ENCODE results near the gene ESAM.
A peak's percentile ranks its signal among the peaks of the same experiment; 100 is the strongest.

ESAM gene, protein sequence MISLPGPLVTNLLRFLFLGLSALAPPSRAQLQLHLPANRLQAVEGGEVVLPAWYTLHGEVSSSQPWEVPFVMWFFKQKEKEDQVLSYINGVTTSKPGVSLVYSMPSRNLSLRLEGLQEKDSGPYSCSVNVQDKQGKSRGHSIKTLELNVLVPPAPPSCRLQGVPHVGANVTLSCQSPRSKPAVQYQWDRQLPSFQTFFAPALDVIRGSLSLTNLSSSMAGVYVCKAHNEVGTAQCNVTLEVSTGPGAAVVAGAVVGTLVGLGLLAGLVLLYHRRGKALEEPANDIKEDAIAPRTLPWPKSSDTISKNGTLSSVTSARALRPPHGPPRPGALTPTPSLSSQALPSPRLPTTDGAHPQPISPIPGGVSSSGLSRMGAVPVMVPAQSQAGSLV

DNA sequence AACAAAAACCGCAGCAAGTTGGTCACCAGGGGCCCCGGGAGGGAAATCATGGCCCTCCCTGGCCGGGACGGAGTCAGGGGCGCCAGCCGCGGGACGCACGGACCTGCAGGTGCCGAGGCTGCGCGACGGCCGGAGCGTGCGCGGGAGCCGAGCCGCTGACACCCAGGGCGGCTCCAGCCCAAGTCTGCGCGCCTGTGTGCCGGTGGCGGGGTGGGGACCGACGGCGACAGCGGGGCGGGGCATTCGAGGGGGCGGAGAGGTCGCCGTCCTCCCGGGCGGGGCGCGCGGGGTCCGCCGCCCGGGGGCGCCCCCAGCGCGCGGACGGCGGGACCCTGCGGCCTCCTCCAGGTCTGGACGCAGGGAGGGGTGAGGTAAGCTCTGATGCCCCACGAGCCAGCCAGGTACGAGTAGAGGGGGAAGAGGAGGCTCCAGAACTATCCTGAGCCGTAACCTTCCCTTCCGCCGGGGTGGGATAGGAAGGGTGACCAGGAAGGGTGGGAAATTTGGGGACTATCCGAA lies at the start of gene ESAM:
ESAM (minus strand) TSS at position 186 of the 519 bp plus-strand sequence; CDS start at position 50, 136 bp downstream.
- DNase-seq = peak in 1 of 2 experiments; percentile 56

DNA sequence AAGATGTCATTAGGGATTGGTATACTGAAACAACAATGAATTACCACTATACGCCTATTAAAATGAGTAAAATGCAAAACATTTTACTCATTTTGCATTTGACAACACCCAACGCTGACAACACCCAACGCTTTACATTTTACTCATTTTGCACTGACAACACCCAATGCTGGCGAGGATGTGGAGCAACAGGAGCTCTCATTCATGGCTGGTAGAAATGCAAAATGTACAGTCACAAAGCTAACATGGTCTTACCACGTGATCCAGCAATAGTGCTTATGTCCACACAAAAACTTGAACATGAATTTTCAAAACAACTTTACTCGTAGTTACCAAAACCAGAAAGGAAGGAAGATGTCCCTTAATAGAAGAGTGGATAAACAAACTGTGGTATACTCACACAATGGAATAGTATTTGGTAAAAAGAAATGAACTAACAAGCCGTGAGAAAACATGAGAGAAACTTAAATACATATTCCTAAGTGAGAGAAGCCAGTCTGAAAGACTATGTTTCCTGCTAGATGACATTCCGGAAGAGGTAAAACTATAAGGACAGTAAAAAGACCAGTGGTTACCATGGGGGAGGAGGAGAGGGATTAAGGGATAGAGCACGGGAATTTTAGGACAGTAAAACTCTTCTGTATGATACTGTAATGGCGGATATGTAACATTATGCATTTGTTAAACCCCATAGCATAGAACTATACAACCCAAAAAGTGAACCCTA lies 49.5 kb upstream of the ESAM start:
- no peak for DNase-seq

DNA sequence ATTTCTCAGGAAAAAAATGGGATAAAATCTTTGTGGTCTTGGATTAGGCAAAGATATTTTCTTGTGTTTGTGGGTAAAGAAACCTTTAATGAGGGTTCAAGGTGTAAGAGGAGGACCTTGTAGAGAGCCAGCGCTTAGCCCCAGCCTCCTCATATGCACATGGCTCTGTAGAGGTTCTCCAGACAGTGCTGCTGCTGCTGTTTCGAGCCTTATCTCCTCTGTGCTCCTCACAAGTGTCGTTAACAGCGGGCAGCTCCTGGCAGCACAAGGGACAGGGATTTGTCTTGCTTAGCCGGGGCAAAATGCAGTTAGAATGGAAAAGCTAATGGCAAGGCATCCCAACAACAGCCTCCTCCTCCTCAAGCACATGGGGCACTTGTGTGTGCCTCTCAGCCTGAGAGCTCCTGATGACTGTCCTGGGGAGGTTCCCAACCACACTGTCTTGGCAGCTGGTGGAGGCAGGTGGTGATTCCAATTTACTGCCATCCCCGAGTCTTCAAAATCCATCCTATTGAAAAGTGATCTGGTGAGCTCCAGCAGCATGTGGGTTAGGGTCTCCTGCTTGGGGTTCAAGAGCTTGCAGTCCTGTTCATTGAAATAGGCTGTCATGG lies 45.7 kb upstream of the ESAM start:
- no peak for DNase-seq

DNA sequence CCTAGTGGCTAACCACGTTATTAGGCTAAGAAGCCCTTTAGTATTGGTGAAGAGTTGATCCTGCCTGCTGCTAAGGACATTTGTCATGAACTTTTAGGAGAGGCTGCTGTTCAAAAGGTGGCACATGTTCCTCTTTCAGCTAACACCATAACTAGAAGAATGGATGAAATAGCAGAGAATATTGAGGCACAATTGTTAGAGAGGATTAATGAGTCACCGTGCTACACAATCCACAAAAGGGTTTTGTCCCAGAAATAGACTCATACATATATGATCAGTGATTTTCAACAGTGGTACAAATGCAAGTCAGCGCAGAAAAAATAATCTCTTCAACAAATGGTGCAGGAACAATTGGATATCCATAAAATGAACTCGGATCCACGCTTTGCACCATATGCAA lies 45.1 kb upstream of the ESAM start:
- no peak for DNase-seq

DNA sequence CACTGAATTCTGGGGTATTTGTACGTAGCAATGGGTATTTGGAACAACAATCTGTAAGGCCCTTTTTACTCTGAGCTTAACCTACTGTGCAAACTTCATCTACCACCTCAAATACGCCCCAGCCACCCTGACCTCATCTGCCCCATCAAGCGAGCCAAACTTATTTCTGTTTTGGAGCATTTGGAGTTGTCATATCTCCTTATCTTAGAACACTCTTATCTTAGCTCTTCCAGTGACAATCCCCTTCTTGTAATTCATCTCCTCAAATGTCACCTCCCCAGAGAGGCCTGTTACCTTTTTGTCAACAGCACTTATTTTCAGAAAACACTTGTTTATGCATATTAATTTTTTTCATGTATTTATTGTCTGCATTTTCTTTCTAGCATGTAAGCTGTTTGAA lies 42.8 kb upstream of the ESAM start:
- no peak for DNase-seq

DNA sequence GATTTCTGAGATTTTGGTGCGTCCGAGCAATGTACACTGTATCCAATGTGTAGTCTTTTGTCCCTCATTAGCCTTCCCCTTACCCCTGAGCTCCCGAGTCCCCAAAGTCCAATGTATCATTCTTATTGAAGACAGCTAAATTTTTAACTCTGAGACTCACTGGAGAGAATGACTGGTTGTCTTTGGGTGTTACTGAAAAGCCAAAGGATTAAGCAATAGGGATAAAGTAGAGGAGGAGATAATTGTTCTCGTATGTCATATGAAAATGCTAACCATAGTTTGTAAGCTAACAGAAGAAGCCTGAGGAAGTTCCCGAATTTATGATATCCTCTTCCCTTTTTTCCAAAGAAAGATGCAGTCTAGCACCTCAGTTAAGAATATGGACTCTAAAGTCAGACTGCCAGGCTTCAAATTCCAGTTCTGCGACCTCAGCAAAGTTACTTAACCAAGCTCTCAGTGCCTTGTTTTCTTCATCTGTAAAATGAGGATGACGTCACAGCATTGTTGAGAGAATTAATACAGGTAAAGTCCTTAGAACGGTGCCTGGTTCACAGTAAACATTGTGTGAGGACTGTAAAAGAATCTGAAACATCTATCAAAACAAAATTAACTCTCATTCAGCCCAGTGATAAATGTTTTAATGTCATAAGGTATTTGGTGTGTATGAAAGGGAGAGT lies 39.7 kb upstream of the ESAM start:
- DNase-seq = no peak

DNA sequence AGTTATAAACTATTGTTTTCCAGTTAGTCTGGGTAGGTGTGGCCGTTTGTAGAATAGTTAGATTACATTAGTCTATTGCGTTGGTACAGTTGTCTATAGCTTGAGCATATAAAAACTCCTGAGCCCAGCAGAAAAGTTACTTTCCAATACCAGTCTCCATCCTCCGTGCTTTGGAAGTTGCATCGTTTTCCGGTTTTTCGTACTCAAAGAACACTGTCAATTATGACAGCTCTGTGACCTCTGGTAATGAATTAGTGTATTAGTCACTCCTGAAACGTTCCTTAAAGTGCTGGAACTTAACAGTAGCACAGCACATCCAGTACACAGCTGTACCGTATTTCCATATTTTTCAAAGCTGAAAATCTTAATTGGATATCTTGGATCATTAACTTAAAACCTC lies 38.9 kb upstream of the ESAM start:
- no peak for DNase-seq

DNA sequence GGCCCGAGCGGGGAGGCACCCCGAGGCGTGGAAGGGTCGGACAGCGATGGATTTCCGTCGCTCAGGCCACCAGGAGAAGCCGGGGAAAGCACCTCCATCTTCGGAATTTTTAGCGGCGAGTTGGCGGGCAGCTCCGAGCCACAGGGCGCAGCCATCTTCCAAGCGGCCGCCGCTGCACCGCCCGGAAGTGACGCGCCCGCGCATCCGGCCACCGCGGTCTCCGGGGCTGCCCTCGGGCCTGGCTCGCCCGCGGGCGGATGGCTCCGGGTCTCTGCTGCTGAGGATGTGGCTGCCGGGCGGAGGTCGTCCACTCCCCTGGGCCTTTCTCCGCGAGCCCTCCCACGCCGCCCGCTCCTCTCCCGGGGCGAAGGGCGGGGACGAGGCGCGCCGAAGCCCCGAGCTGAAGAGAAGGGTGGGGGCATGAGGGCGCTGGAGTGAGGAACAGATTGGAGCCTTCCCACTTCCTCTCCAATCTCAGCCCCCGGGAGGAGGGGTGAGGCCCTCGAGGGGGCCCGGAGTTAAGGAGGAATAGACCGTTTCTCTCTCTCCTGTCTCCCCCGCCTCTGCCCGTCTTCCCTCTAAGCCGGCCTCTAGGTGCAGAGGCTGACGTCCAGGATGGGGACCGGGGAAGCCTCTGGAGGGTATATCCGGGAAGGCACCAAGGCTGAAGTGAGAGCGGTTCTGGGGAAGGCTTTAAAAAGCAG lies 38.3 kb upstream of the ESAM start, which contains the start of gene MSANTD2:
MSANTD2 (minus strand) TSS at position 181 of the 704 bp plus-strand sequence; CDS start at position 155, 26 bp downstream.
- DNase-seq = peak; percentile 47 to 53

DNA sequence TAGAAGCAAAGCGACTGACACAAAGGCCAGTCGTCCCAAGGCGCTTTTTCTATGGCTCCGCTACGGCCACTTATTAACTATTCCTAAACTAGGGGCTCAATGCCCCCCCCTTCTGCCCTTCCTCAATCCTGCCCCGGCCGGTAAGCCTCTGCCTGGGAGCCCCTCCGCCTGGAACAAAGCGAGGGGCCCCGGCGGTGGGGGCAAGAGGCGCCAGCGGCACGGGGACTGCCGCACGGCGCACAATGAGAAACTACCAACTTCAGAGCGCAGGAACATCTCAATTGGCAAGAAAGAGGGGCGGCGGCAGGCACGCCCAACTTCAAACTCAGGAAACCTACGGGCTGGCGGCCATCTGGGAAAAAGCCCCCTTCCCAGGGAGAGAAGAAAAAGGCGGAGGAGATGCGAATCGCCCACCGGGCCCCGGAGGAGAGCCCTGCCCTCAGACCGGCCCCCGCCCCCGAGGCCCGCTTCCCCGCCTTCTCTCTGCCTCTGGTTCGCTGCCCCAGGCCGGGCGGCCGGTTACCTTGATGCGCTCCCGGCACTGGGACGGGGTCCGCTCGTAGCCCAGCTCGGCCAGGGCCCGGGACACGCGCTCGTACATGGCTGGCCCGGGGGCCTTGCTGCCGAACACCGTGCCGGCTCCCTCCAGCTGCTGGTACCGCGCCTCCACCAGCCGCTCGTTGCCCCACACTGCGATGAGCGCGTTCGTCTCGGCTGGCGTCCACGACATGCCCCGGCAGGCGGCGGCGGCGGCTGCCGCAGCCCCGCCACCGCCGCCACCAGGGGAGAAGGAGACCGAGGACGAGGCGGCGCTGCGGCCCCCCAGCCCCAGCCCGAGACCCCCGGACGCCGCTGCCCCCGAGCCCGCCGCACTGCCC lies 37.5 kb upstream of the ESAM start:
- no peak for DNase-seq

DNA sequence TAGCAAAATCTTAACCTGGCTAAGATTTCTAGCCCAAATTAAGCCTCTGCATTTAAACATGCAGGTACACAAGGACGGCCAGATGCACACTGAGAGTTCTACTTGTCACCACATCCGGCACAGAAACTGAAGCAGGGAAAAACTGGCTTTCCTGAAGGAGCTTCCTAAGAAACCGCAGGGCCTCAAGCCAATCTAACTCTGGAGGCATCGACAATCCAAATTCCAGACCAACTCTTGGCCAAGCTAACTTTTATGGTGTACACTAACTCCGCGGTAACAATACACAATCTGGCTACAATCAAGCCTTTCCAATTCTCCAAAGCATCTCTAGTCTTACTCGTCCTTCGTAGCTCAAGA lies 36.9 kb upstream of the ESAM start:
- DNase-seq = no peak

DNA sequence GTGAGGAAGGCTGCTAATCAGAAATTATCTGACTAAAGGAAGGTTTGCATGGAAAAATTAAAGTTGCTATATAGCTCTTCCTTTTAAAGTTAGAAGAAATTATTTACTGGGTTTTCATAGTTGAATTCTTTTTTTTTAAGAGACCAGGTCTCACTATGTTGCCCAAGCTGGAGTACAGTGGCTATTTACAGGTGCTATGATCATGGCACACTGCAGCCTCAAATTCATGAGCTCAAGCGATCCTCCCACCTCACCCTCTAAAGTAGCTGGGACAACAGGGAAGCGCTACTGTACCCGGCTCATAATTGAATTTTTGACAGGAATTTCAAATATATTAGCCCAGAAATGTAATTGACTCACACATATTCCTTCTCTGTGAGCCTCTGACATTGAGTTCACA lies 34.2 kb upstream of the ESAM start:
- no peak for DNase-seq

DNA sequence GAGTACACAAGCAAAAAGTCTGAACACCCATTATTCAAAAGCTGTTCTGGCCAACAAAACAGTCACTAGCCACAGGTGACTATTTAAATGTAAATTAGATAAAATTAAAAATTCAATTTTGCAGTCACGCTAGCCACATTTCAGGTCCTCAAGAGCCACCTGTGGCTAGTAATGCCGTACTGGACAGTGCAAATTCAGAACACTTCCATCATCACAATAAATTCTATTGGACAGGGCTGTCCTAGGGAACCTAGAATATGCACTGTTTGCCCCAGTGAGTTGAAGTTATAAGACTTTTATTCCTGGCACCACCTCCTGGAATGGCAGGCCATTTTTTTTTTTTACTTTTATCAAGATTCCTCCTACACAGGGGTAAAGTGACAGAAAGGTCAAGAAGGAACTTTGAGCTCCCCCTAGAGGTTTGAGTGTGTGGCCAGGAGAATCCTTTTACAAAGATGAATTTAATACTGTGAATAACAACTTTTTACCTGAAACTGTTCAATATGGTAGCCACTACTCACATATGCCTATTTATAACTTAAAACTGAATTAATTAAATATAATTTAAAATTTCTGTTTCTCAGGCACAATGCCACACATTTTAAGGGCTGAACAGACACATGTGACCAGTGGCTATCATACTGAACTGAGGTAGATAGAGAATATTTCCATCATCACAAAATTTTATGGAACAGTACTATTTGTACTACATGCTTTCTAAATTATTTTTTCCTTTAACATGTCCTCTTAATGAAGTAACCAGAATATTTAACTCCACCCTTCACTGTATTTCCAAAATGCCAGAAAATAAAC lies 31.6 kb upstream of the ESAM start:
- DNase-seq = peak in 1 of 2 experiments; percentile 11

DNA sequence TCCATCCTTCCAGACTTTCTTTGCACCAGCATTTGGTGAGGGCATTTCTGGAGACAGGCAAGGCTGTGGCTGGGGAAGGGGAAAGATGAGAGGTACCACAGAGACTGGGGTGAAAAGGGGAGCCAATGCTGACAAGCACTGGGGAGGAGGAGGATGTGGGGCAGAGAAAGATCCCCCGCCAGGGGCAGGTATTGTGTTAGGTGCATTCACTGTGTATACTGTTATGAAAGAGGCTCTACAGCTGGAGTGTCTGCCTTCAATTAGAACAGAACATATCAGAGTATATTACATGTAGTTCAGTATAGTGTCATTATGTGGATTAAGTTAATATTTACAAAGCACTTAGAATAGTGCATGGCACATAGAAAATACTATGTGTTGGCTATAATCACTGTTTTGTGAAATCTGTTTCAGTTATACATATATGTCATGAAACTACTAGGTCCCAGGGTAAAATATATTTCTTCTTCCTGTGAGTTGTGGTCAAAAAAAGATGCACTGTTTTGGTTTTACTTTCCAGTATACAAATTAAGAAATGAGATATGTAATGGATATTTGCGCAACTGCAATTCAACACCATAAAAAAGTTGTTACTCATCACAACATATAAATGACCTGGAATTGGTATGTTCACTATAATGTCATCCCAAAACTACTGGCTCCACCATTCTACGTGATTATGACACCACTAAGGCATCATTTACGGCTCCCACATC lies 29.7 kb upstream of the ESAM start:
- no peak for DNase-seq

DNA sequence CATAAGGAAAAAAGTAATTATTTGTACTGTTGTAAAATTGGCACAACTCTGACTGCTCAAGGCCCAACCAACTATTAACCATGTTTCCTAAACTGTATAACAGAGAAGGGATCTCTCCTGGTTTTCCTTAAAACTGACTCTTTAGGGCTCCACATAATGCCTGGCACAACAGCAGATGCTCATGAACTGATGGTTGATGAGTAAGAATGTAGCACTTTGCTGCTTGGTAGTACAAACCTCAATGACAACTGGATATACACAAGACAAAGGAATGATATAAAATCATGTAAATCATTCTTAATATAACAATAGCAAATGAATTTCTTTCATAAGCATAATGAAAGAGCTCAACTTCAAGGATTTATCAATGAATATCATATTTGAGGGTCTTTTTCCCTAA lies 26.4 kb upstream of the ESAM start:
- no peak for DNase-seq

DNA sequence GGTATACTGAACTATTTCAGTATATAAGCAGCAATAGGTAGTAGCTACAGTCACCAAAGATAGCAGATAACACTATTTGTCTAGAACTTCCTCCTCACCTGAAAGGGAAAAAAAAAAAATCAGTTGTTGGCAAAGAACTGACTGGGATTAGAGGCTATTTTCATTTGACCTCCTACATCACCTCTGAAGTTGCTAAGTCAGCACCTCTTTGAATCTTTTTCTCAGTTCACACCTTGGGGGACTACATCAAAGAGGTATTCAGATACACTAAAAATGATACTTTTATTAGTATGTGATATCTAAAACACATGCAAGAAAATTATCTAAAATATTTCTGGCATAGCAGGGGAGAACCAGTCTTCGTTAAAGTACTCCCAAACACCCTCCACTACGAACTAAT lies 22.0 kb upstream of the ESAM start:
- DNase-seq = no peak

DNA sequence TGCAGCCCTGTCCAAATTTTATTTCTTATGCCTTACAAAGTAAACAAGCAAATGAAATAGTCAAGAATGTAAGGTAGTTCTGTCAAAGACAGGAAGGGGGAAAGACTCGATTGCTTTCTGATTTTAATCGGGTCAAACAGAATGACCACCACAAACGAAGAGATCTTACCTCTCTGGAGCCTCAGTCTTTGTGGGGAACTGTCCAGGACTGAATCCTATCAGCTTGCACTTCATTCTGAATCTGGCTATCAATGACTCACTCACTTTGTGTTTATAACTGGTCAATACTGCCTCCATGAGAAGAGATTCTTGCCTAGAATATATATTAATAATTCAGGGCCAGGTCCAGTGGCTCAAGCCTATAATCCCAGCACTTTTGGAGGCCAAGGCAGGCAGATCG lies 20.9 kb upstream of the ESAM start:
- no peak for DNase-seq

DNA sequence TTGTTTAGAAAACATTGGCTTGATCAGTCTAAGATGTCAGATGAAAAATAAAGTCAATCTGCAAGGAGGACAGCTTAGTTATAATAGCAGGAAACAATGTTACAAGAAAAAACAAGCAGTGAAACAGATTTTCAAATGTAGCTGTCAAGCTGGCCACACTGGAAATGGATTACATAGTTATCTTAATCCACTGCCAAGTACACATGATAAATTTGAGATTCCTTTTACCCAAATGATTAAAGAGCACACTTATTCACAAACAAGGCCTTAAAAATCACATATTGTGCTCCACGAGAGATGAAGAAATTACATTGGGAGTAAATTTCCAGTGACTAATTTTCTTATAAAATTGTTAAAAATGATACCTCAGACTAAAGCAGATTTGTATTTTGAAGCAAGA lies 17.5 kb upstream of the ESAM start:
- no peak for DNase-seq

DNA sequence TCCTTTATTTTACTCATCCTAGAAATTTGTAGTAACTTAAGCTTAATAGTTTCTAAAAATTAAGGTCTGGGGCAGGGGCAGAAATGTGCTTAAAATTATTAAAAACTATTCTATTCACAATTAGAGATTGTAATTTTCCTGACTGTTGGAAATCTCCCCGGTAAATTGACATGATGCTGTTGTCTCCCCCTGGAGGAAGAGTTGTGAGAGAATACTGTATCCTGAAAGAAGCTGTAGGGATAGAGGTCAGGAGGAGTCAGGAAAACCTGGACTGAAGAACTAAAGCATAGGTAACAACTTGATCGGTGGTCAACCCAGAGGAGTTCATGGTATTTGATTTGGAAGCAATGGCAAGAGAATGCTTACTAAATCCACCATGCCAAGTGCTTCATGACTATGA lies 16.2 kb upstream of the ESAM start:
- DNase-seq = no peak

DNA sequence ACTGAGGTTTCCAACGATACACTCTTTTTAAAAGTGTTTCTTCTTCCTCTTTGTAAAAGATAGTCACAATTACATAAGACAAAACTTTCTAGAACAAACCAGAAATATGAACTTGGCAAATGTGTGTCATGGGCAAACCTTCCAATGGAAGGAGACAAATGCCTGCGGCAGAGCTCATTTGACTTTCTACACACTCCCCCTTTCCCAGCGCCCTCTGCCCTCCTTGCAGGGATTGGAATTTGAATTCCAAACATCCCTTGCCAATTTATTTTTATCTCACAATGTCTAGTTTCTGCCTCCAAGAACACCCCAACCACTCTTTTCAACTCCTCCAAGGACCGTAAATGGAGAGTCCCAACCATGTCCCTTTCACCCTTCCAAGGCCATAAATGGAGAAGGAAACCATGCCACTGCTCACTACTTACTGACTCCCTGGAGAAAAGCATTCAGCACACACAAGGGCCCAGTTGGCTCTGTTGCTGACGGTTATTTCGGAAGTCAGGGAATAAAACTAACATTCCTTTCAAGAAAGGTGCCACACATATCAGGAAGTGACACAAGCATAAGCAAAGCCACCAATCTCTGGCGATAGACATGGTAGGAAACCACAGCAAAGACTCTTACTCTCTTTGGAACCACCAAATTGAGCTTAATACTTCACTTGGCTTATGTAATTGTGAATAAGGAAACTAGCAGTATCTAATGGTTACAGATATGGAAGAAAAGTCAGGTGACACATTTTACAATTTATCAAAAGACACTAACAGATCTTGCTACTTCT lies 15.0 kb upstream of the ESAM start:
- no peak for DNase-seq

Measured in NCI-H1930 (cell line).